OCI-LY3 (cell line): ENCODE results near the gene MRPL23.

Source experiments
- H2AFZ ChIP-seq: fragments of 200-600, 300-600 bp; shearing (Covaris generic); 2 replicates; pipeline ENCODE4 v1.6.0; 2014; ENCODE audit warnings: antibody characterized with exemption, low read depth, low read length
- H3K27ac ChIP-seq: fragments of 200-600, 300-600 bp; sonication (generic); 2 replicates; pipeline ENCODE4 v1.5.1; 2014; ENCODE audit warnings: mild to moderate bottlenecking, low read length, moderate library complexity, mixed read lengths
- H3K27me3 ChIP-seq: fragments of 200-600, 300-600 bp; sonication (generic); 2 replicates; pipeline ENCODE4 v1.6.1; 2014; ENCODE audit warnings: low read depth, low read length, mixed read lengths
- H3K36me3 ChIP-seq: fragments of 200-600, 300-600 bp; sonication (generic); replicated peaks from 2 replicates; pipeline ENCODE3; 2014; ENCODE audit warnings: low read depth, low read length, mixed read lengths
- H3K4me1 ChIP-seq: fragments of 300-600, 200-600 bp; sonication (generic); 2 replicates; pipeline ENCODE4 v1.6.1; 2014; ENCODE audit warnings: low read length, mixed read lengths
- H3K4me2 ChIP-seq: fragments of 200-600, 300-600 bp; sonication (generic); 2 replicates; pipeline ENCODE4 v1.6.1; 2014; ENCODE audit warnings: low read length, mixed read lengths
- H3K4me3 ChIP-seq: fragments of 300-600, 200-600 bp; sonication (generic); 2 replicates; pipeline ENCODE4 v1.5.1; 2014; ENCODE audit warnings: antibody characterized with exemption, mild to moderate bottlenecking, low read length, moderate library complexity
- H3K79me2 ChIP-seq: fragments of 300-600, 200-600 bp; shearing (Covaris generic); 2 replicates; pipeline ENCODE4 v1.6.1; 2014; ENCODE audit warnings: mild to moderate bottlenecking, low read length, mixed read lengths
- H3K9ac ChIP-seq: fragments of 300-600, 200-600 bp; shearing (Covaris generic); 2 replicates; pipeline ENCODE4 v1.6.0; 2014; ENCODE audit warnings: mild to moderate bottlenecking, low read length, moderate library complexity
- H3K9me3 ChIP-seq: fragments of 200-600, 300-600 bp; shearing (Covaris generic); 2 replicates; pipeline ENCODE4 v1.6.1; 2014; ENCODE audit warnings: low read length, mixed read lengths; ENCODE audit not compliant: insufficient read depth
- H4K20me1 ChIP-seq: fragments of 200-600, 300-600 bp; sonication (generic); 2 replicates; pipeline ENCODE4 v1.6.1; 2016; ENCODE audit warnings: low read length, mixed read lengths; ENCODE audit not compliant: insufficient read depth
- EZH2phosphoT487 ChIP-seq: fragments of 200-600 bp; shearing (Covaris generic); IDR thresholded peaks from 2 replicates; pipeline ENCODE4 v1.6.1; 2018; ENCODE audit warnings: antibody characterized with exemption, mixed run types, low read depth
- TF ChIP-seq, protein P1 (sequence below): fragments of 200-600, 300-600 bp; sonication (generic); IDR thresholded peaks from 2 replicates; pipeline ENCODE4 v1.5.1; 2014; ENCODE audit warnings: antibody characterized with exemption, low read length, low read depth

MRPL23 gene

GRCh38 chr11:1925373-1926155 lies 21.6 kb upstream of the MRPL23 start:
- Histone ChIP-seq H3K9ac (no peak overlapping the region), H3K79me2 (no peaks in the 10 kb centered on the region), H3K9me3 (no peaks in the 10 kb centered on the region), H3K27me3 (peaks cover 24% of the 10 kb centered on the region; the same call in 1 of the 2 replicates), H3K36me3 (no peaks in the 10 kb centered on the region), H3K4me2 (no peak overlapping the region), H2AFZ (no peak overlapping the region), H3K4me3 (no peak overlapping the region), H3K27ac (no peak overlapping the region), H3K4me1 (no peaks in the 10 kb centered on the region), H4K20me1 (no peaks in the 10 kb centered on the region)
- TF ChIP-seq, protein P1, sequence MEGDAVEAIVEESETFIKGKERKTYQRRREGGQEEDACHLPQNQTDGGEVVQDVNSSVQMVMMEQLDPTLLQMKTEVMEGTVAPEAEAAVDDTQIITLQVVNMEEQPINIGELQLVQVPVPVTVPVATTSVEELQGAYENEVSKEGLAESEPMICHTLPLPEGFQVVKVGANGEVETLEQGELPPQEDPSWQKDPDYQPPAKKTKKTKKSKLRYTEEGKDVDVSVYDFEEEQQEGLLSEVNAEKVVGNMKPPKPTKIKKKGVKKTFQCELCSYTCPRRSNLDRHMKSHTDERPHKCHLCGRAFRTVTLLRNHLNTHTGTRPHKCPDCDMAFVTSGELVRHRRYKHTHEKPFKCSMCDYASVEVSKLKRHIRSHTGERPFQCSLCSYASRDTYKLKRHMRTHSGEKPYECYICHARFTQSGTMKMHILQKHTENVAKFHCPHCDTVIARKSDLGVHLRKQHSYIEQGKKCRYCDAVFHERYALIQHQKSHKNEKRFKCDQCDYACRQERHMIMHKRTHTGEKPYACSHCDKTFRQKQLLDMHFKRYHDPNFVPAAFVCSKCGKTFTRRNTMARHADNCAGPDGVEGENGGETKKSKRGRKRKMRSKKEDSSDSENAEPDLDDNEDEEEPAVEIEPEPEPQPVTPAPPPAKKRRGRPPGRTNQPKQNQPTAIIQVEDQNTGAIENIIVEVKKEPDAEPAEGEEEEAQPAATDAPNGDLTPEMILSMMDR, result no peak
- TF ChIP-seq EZH2phosphoT487, result no peak

GRCh38 chr11:1926156-1927025 lies 20.7 kb upstream of the MRPL23 start:
- no peaks in the 10 kb centered on the region for H3K79me2 ChIP-seq
- no peak overlapping the region for H3K9ac ChIP-seq
- H3K4me1 ChIP-seq, result no peaks in the 10 kb centered on the region
- peaks cover 24% of the 10 kb centered on the region; the same call in 1 of the 2 replicates for H3K27me3 ChIP-seq
- H2AFZ ChIP-seq, result no peak overlapping the region
- TF ChIP-seq EZH2phosphoT487, result no peak
- TF ChIP-seq, protein P1, result no peak
- H3K36me3 ChIP-seq, result no peaks in the 10 kb centered on the region
- H3K27ac ChIP-seq, result no peak overlapping the region
- no peak overlapping the region for H3K4me2 ChIP-seq
- no peak overlapping the region for H3K4me3 ChIP-seq
- no peaks in the 10 kb centered on the region for H4K20me1 ChIP-seq
- no peaks in the 10 kb centered on the region for H3K9me3 ChIP-seq

- Histone ChIP-seq H3K9me3 (no peaks in the 10 kb centered on the region), H3K27me3 (peaks cover 19% of the 10 kb centered on the region; the same call in 1 of the 2 replicates), H2AFZ (no peak overlapping the region), H3K4me3 (no peak overlapping the region), H3K4me1 (no peaks in the 10 kb centered on the region), H3K4me2 (no peak overlapping the region), H3K9ac (no peak overlapping the region), H3K79me2 (no peaks in the 10 kb centered on the region), H3K36me3 (no peaks in the 10 kb centered on the region), H3K27ac (no peak overlapping the region), H4K20me1 (no peaks in the 10 kb centered on the region)
- TF ChIP-seq, protein P1, result no peak
- no peak for TF ChIP-seq EZH2phosphoT487
These were observed 19.9 kb upstream of the MRPL23 start for GRCh38 chr11:1927026-1927847.
